H1 (cell line): ENCODE measurements around the gene RHOBTB1. TPM values are rescaled to one million over a fixed set of nuclear protein-coding genes. Genes with fewer than 3 reads are reported as not detected.

Source experiments
- CHD1 ChIP-seq: IDR thresholded peaks from 2 replicates; pipeline ENCODE4 v1.6.1; 2012; ENCODE audit warnings: low read depth, low read length, improper control_type of control experiment
- CHD2 ChIP-seq: IDR thresholded peaks from 2 replicates; pipeline ENCODE4 v1.6.1; 2012; ENCODE audit warnings: low read length, improper control_type of control experiment
- CHD7 ChIP-seq: fragments of 300-600 bp; sonication (generic); IDR thresholded peaks from 2 replicates; pipeline ENCODE4 v1.7.1; 2012; ENCODE audit warnings: low read length, moderate library complexity, mild to moderate bottlenecking, inconsistent platforms; ENCODE audit not compliant: insufficient replicate concordance
- CTBP2 ChIP-seq: IDR thresholded peaks from 2 replicates; pipeline ENCODE4 v1.7.0; 2011; ENCODE audit warnings: borderline replicate concordance, mild to moderate bottlenecking, moderate library complexity, mixed read lengths, low read length; ENCODE audit not compliant: insufficient read depth, insufficient read length
- KDM4A ChIP-seq: IDR thresholded peaks from one replicate; pipeline ENCODE4 v1.7.1; 2012; ENCODE audit warnings: low read depth, mild to moderate bottlenecking, moderate library complexity, low read length, inconsistent platforms; ENCODE audit not compliant: severe bottlenecking
- RXRA ChIP-seq: IDR thresholded peaks from 2 replicates; pipeline ENCODE4 v1.6.1; 2011; ENCODE audit warnings: low read depth, mild to moderate bottlenecking, low read length, moderate library complexity; ENCODE audit not compliant: insufficient read depth
- SIN3A ChIP-seq, 2 experiments: IDR thresholded peaks in 1 of 2; conservative IDR thresholded peaks in 1 of 2; 2 replicates each; pipeline ENCODE4 v1.6.1; 2011 to 2012; ENCODE audit warnings: low read length in 2 of 2, improper control_type of control experiment in 1 of 2, low read depth in 1 of 2, mild to moderate bottlenecking in 1 of 2
- SP2 ChIP-seq: IDR thresholded peaks from 2 replicates; pipeline ENCODE4 v1.6.1; 2012; ENCODE audit warnings: mild to moderate bottlenecking, low read length, inconsistent platforms
- USF2 ChIP-seq: IDR thresholded peaks from 2 replicates; pipeline ENCODE4 v1.6.1; 2011; ENCODE audit warnings: low read length, improper control_type of control experiment
- polyA plus RNA-seq, 7 experiments: library from polyadenylated mRNA; depleted of rRNA in 3 of 7; stranded (reverse) in 5 of 7; unstranded in 2 of 7; fragments of >200 nt in 5 of 7; fragments of 200-250 nt in 2 of 7; gene quantifications; 1 replicate in 5 of 7; 2 replicates in 1 of 7; 4 replicates in 1 of 7; pipeline versions ENCODE4 v1.2.1 to v1.2.3, GENCODE V29; 2011 to 2013; ENCODE audit warnings: missing spikeins in 2 of 7, mixed read lengths in 2 of 7
- total RNA-seq: library from RNA; stranded (reverse); fragmentation: NEBNext Ultra II Directional; extraction: Animal tissue kit (Norgen Biotek cat#: 25700); gene quantifications from 2 replicates; pipeline ENCODE4 v1.2.1, GENCODE V29; 2021

Gene RHOBTB1
- total and polyA plus RNA-seq, 2 of the 8 experiments (the other 6 are each of a cell fraction or from before 2014, with no cell fraction given), result 6.1 to 7.4 TPM

- TF ChIP-seq CHD7 (no peak), CTBP2 (no peak), SIN3A (conservative IDR thresholded peaks at IDR 0.05 in 1 of 2, IDR thresholded peaks at IDR 0.05 in 1 of 2; ENCODE audit: low read depth in 1 of 2, low read length in 2 of 2) (peak; percentile 60 to 66; a peak in 2 of 4 replicates), RXRA (no peak), USF2 (no peak), KDM4A (peak; percentile 45), CHD1 (no peak), CHD2 (no peak), SP2 (no peak)
These were observed 498 bp downstream of the RHOBTB1 start (continued) for GRCh38 chr10:60943316-60944057.
